HUES6 (cell line): ENCODE results near the gene HOXB6.

Experiments used
- H3K27ac ChIP-seq: 2 replicates; pipeline ENCODE4 v1.7.0; 2013; ENCODE audit warnings: low read depth, mild to moderate bottlenecking, low read length, inconsistent platforms
- H3K27me3 ChIP-seq: 2 replicates; pipeline ENCODE4 v1.6.1; 2013; ENCODE audit warnings: low read length; ENCODE audit not compliant: control insufficient read depth, insufficient read depth
- H3K36me3 ChIP-seq: 2 replicates; pipeline ENCODE4 v1.6.1; 2013; ENCODE audit warnings: low read length; ENCODE audit not compliant: control insufficient read depth, insufficient read depth
- H3K4me1 ChIP-seq: 2 replicates; pipeline ENCODE4 v1.6.1; 2013; ENCODE audit warnings: low read length; ENCODE audit not compliant: control insufficient read depth, insufficient read depth
- H3K4me3 ChIP-seq: 2 replicates; pipeline ENCODE4 v1.5.1; 2013; ENCODE audit warnings: low read depth, low read length
- H3K9ac ChIP-seq: one replicate; pipeline ENCODE4 v1.6.1; 2013; ENCODE audit warnings: mild to moderate bottlenecking, low read length
- H3K9me3 ChIP-seq: 2 replicates; pipeline ENCODE4 v1.6.1; 2013; ENCODE audit warnings: low read depth, low read length; ENCODE audit not compliant: control insufficient read depth, insufficient read depth

Gene HOXB6

GRCh38 chr17:48559840-48560817, 44.7 kb downstream of the HOXB6 start:
- Histone ChIP-seq H3K9me3 (no peaks in the 10 kb centered on the region), H3K27me3 (peaks cover 99% of the 10 kb centered on the region), H3K9ac (no peak overlapping the region), H3K36me3 (no peaks in the 10 kb centered on the region), H3K4me1 (peaks cover 47% of the 10 kb centered on the region), H3K27ac (no peak overlapping the region), H3K4me3 (no peak overlapping the region)

GRCh38 chr17:48559122-48559839, 45.5 kb downstream of the HOXB6 start:
- peaks cover 99% of the 10 kb centered on the region for H3K27me3 ChIP-seq
- no peak overlapping the region for H3K9ac ChIP-seq
- no peak overlapping the region for H3K4me3 ChIP-seq
- H3K27ac ChIP-seq, result no peak overlapping the region
- no peaks in the 10 kb centered on the region for H3K9me3 ChIP-seq
- H3K36me3 ChIP-seq, result no peaks in the 10 kb centered on the region
- peaks cover 42% of the 10 kb centered on the region for H3K4me1 ChIP-seq

GRCh38 chr17:48558831-48559121, 46.0 kb downstream of the HOXB6 start:
- no peaks in the 10 kb centered on the region for H3K36me3 ChIP-seq
- H3K27ac ChIP-seq, result no peak overlapping the region
- no peak overlapping the region for H3K9ac ChIP-seq
- H3K4me3 ChIP-seq, result no peak overlapping the region
- H3K9me3 ChIP-seq, result no peaks in the 10 kb centered on the region
- H3K4me1 ChIP-seq, result peaks cover 47% of the 10 kb centered on the region
- H3K27me3 ChIP-seq, result peaks cover 99% of the 10 kb centered on the region

- no peaks in the 10 kb centered on the region for H3K36me3 ChIP-seq
- peaks cover 44% of the 10 kb centered on the region for H3K4me1 ChIP-seq
- H3K9ac ChIP-seq, result no peak overlapping the region
- H3K27me3 ChIP-seq, result peaks cover 99% of the 10 kb centered on the region
- H3K27ac ChIP-seq, result no peak overlapping the region
- no peaks in the 10 kb centered on the region for H3K9me3 ChIP-seq
- H3K4me3 ChIP-seq, result no peak overlapping the region
Measured at GRCh38 chr17:48558057-48558830, 46.5 kb downstream of the HOXB6 start.

GRCh38 chr17:48556576-48557401, 48.0 kb downstream of the HOXB6 start:
- peaks cover 46% of the 10 kb centered on the region for H3K4me1 ChIP-seq
- no peaks in the 10 kb centered on the region for H3K9me3 ChIP-seq
- H3K9ac ChIP-seq, result no peak overlapping the region
- no peaks in the 10 kb centered on the region for H3K36me3 ChIP-seq
- peaks cover 99% of the 10 kb centered on the region for H3K27me3 ChIP-seq
- no peak overlapping the region; the same call in 1 of the 2 replicates for H3K4me3 ChIP-seq
- H3K27ac ChIP-seq, result no peak overlapping the region

- peaks cover 99% of the 10 kb centered on the region for H3K27me3 ChIP-seq
- no peak overlapping the region for H3K27ac ChIP-seq
- no peak overlapping the region for H3K4me3 ChIP-seq
- no peaks in the 10 kb centered on the region for H3K36me3 ChIP-seq
- peaks cover 47% of the 10 kb centered on the region for H3K4me1 ChIP-seq
- H3K9ac ChIP-seq, result no peak overlapping the region
- no peaks in the 10 kb centered on the region for H3K9me3 ChIP-seq
Measured at GRCh38 chr17:48556229-48556575, 48.6 kb downstream of the HOXB6 start.

GRCh38 chr17:48555258-48556228, 49.2 kb downstream of the HOXB6 start:
- Histone ChIP-seq H3K27me3 (peaks cover 99% of the 10 kb centered on the region), H3K9me3 (no peaks in the 10 kb centered on the region), H3K4me3 (peak overlapping the region; percentile 51; the same call in 1 of the 2 replicates), H3K27ac (no peak overlapping the region), H3K9ac (no peak overlapping the region), H3K4me1 (peaks cover 50% of the 10 kb centered on the region), H3K36me3 (no peaks in the 10 kb centered on the region)

GRCh38 chr17:48554412-48555257, 50.2 kb downstream of the HOXB6 start:
- no peak overlapping the region for H3K27ac ChIP-seq

GRCh38 chr17:48553826-48554225, 51.0 kb downstream of the HOXB6 start:
- Histone ChIP-seq H3K4me3 (peak overlapping the region; percentile 51; the same call in 1 of the 2 replicates), H3K9me3 (no peaks in the 10 kb centered on the region), H3K9ac (no peak overlapping the region), H3K27me3 (peaks cover 99% of the 10 kb centered on the region), H3K4me1 (peaks cover 52% of the 10 kb centered on the region), H3K36me3 (no peaks in the 10 kb centered on the region), H3K27ac (no peak overlapping the region)

More at GRCh38 chr17:48554412-48555257, 50.2 kb downstream of the HOXB6 start:
- peaks cover 50% of the 10 kb centered on the region for H3K4me1 ChIP-seq
- H3K36me3 ChIP-seq, result no peaks in the 10 kb centered on the region
- H3K9ac ChIP-seq, result peak overlapping the region; percentile 55
- H3K4me3 ChIP-seq, result peak overlapping the region; percentile 51
- H3K27me3 ChIP-seq, result peaks cover 99% of the 10 kb centered on the region
- no peaks in the 10 kb centered on the region for H3K9me3 ChIP-seq
